ENCODE data around the gene APOBEC4.

APOBEC4 gene

GRCh38 chr1:183674886-183675285 is 21.8 kb upstream of the APOBEC4 start:
- FAIRE-seq = no peak

GRCh38 chr1:183674339-183674738 is 21.2 kb upstream of the APOBEC4 start:
- FAIRE-seq = no peak

- no peak for FAIRE-seq
Observed at GRCh38 chr1:183673605-183674323, 20.6 kb upstream of the APOBEC4 start.

GRCh38 chr1:183670169-183670568 is 17.1 kb upstream of the APOBEC4 start:
- FAIRE-seq = no peak

- FAIRE-seq = no peak
Observed at GRCh38 chr1:183656355-183656754, 3.2 kb upstream of the APOBEC4 start.

- FAIRE-seq = peak; percentile 86
Observed at GRCh38 chr1:183655562-183656075, 2.5 kb upstream of the APOBEC4 start.

GRCh38 chr1:183654706-183655105 is 1.6 kb upstream of the APOBEC4 start:
- FAIRE-seq = no peak

GRCh38 chr1:183653876-183654451 is 848 bp upstream of the APOBEC4 start:
- no peak for FAIRE-seq

GRCh38 chr1:183653462-183653794 is 312 bp upstream of the APOBEC4 start:
- no peak for FAIRE-seq

- no peak for FAIRE-seq
Observed at GRCh38 chr1:183652107-183652506, 1.0 kb downstream of the APOBEC4 start.

- no peak for FAIRE-seq
Observed at GRCh38 chr1:183651612-183652011, 1.5 kb downstream of the APOBEC4 start.

GRCh38 chr1:183648042-183648441 is 5.1 kb downstream of the APOBEC4 start:
- no peak for FAIRE-seq

GRCh38 chr1:183646776-183647175 is 6.3 kb downstream of the APOBEC4 start:
- FAIRE-seq = no peak

- no peak for FAIRE-seq
Observed at GRCh38 chr1:183645531-183645930, 7.6 kb downstream of the APOBEC4 start.

GRCh38 chr1:183642166-183642565 is 10.9 kb downstream of the APOBEC4 start:
- FAIRE-seq = no peak

GRCh38 chr1:183640193-183640592 is 12.9 kb downstream of the APOBEC4 start:
- FAIRE-seq = no peak

- no peak for FAIRE-seq
Observed at GRCh38 chr1:183638649-183639387, 14.3 kb downstream of the APOBEC4 start.

- no peak for FAIRE-seq
Observed at GRCh38 chr1:183636783-183637182, 16.3 kb downstream of the APOBEC4 start.

GRCh38 chr1:183636334-183636682 is 16.8 kb downstream of the APOBEC4 start:
- FAIRE-seq = no peak

- FAIRE-seq = peak; percentile 68
Observed at GRCh38 chr1:183635606-183636333, 17.3 kb downstream of the APOBEC4 start, which contains the start of gene ARPC5. Gene ARPC5 (minus strand): TSS chr1:183635783. CDS start chr1:183635659, 124 bp downstream.

- FAIRE-seq = no peak
Observed at GRCh38 chr1:183635099-183635605, 18.0 kb downstream of the APOBEC4 start.

GRCh38 chr1:183634429-183635065 is 18.6 kb downstream of the APOBEC4 start:
- no peak for FAIRE-seq
